GM18519 (cell line): ENCODE data around the gene ZNF687.

ENCODE experiments used
- ATAC-seq: cut with Tn5 transposase; IDR thresholded peaks from one replicate; pipeline ENCODE4 v1.9.1; 2021; ENCODE audit warnings: mild to moderate bottlenecking, moderate library complexity; ENCODE audit not compliant: unreplicated experiment, low FRiP score

Gene ZNF687

GRCh38 chr1:151281225-151281968 lies 702 bp upstream of the ZNF687 start:
- ATAC-seq, result no peak

DNA sequence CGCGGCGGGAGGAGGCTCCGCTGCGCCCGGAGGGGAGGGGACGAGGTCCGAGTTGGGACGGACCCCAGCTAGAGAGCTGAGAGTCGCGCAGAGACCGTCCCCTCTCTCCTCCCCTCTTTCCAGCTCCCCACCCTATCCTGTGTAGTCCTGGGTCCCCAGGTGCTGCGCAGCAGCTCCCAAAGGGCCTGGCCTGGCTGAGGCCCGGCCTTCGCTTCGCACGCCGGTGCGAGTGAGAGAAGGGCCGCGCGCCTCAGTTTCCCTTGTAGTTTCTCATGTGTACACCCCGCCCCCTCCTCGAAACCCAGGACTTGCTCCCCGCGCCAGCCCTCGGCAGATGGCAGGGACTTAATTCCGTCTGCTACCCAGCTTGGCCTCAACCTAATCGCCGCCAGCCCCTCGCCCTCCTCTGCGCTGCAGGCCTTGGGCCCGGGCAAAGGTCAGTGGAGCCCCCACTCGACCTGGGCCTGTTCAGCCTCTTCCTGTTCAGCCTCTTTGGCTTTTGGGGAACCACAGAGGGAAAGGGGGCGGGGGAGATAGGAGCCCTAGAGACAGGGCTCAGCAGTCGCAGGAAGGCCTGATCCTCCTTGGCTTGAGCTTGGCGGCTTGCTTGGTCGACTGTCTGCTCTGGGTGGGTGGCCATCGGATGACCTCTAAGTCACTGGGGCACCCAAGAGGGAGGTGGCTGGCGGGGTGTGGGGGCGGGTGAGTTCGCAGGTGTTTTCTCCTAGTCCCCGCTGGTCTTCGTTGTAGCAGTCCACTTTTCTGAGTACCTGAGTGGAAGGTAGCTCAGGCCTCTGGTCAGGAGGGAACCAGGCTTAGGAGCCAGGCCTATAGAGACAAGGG lies 1.0 kb downstream of the ZNF687 start:
- no peak for ATAC-seq

GRCh38 chr1:151284013-151284577 lies 2.0 kb downstream of the ZNF687 start:
- no peak for ATAC-seq

GRCh38 chr1:151286619-151287340 lies 4.7 kb downstream of the ZNF687 start:
- no peak for ATAC-seq

DNA sequence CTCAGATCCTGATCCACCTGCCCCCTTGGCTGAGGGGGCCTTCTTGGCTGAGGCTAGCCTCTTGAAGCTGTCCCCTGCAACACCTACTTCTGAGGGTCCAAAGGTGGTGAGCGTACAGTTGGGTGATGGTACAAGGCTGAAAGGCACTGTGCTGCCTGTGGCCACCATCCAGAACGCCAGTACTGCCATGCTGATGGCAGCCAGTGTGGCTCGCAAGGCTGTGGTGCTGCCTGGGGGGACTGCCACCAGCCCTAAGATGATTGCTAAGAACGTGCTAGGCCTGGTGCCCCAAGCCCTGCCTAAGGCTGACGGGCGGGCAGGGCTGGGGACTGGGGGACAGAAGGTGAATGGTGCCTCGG lies 5.2 kb downstream of the ZNF687 start:
- no peak for ATAC-seq

GRCh38 chr1:151287767-151288500 lies 5.8 kb downstream of the ZNF687 start:
- no peak for ATAC-seq

DNA sequence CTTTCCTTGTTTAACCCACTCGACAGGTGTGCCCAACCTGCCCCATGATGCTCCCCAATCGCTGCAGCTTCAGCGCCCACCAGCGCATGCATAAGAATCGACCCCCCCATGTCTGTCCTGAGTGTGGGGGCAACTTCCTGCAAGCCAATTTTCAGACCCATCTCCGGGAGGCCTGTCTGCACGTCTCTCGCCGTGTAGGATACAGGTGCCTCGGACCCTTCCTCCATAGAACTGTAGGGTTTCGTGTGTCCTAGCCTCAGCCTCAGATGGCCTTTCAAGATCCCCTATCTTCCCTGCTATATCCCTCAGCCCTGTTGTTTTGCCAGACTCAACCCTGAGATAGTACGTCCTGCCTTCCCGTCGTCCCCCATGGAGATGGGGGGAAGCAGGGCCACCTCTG lies 6.4 kb downstream of the ZNF687 start:
- no peak for ATAC-seq

DNA sequence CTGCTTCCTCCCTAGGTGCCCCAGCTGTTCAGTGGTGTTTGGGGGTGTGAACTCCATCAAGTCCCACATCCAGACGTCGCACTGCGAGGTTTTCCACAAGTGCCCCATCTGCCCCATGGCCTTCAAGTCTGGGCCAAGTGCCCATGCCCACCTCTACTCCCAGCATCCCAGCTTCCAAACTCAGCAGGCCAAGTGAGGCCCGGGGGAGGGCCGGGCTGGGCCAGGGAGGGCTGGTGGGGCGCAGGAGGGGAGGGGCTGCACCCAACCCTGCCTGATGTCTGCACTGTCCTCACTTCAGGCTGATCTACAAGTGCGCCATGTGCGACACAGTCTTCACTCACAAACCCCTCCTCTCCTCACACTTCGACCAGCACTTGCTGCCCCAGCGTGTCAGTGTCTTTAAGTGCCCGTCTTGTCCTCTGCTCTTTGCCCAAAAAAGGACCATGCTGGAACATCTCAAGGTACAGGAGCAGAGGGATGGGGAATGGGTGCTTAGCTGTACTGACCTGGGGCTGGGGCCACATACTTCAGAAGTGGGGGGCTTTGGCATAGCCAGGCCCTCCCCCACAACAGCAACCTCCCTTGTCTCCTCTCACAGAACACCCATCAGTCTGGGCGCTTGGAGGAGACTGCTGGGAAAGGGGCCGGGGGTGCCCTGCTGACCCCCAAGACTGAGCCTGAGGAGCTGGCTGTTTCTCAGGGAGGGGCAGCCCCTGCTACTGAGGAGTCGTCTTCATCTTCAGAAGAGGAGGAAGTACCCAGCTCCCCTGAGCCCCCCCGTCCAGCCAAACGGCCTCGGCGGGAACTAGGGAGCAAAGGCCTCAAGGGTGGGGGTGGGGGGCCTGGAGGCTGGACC lies 7.2 kb downstream of the ZNF687 start:
- no peak for ATAC-seq

GRCh38 chr1:151289991-151290708 lies 8.1 kb downstream of the ZNF687 start:
- ATAC-seq, result no peak

DNA sequence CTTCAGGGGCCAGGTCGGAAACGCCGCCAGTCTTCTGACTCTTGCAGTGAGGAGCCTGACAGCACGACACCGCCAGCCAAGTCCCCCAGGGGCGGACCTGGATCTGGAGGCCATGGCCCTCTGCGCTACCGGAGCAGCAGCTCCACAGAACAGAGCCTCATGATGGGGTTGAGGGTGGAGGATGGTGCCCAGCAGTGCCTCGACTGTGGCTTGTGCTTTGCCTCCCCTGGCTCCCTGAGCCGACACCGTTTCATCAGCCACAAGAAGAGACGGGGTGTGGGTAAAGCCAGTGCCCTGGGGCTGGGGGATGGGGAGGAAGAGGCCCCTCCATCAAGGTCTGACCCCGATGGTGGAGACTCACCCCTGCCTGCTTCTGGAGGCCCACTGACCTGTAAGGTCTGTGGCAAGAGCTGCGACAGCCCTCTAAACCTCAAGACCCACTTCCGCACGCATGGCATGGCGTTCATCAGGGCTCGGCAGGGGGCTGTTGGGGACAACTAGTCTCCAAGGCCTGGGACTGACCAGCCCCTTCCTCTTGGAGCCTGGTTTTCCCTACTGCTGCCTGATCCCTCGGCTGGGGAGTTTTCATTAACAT lies 8.7 kb downstream of the ZNF687 start:
- no peak for ATAC-seq

DNA sequence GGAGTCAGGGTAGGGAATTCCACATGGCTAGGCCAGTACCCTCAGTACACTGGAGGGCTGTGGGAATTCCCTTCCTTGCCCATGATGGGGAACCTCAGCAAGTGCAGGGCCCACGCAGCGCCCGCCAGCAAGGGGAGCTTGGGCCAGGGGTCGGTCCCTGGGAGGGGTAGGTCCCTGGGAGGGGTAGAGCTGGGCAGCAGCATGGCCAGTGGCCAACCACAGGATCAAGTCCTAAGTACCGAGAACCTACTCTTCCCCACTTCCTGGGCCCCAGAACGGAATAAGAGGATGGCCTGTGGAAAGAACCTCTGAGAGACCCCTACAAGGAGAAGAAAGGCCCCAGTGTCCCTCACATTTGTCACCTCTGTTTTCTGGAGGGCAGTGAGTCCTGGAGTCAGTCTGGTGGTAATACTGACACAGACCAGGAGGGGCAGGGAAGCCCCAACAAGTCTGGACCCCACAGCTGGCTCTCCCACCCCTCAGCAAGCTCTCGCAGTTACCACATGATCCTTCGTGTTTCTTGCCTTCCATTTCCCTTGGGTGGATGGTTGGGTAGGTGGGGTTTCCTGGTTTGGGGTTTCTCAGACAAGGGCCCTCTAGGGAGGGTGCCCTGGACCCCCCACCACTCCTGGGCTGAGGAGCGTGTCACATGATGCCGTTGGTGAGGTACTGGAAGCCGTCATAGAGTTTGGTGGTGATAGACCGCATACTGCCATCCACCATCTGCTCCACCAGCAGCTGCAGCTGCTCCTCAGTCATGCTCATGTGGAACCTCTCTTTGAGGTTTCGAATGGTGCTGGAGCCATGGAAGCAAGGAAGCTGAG lies 10.3 kb downstream of the ZNF687 start:
- no peak for ATAC-seq

DNA sequence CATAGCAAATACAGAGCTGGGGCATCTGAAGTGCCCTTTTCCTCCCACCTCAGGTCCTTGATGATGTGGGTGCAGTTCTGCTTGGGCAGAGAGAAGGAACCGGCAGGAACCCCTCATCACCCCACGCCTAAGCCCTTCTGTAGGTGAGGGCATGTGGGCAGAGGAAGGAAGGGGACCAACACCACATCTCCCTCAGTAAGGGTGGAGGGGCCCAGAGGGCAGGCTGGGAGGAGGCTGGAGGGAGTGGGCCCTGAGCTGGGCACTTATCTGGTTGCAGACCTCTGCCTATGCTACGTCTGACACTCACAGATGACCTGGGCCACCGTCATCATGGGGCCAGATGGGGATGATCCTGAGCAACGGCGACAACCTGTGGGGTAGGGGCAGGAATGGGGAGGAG lies 11.0 kb downstream of the ZNF687 start:
- no peak for ATAC-seq

GRCh38 chr1:151294742-151295462 lies 12.8 kb downstream of the ZNF687 start:
- ATAC-seq, result no peak

GRCh38 chr1:151309811-151310323 lies 27.8 kb downstream of the ZNF687 start:
- no peak for ATAC-seq

DNA sequence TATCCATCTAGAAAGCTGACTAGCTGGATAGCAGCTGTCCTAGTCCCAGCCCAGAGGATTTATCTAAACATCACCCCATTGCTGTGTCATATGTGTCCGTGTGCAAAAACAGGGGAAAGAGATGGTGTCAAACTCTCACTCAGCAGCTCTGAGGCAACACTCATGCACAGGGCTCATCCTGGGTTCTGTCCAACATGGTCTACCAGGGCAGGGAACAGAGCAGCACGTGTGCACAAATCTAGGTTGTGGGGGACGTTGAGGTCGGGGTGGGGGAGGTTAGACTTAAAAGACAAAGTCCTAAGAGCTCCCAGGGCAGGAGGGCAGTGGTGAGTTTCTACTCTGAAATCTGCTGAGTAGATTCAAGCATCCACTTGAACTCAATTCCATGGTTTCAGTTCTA lies 28.9 kb downstream of the ZNF687 start:
- no peak for ATAC-seq

GRCh38 chr1:151311589-151312331 lies 29.7 kb downstream of the ZNF687 start:
- ATAC-seq, result no peak
